CD4-positive, alpha-beta T cell treated with Interleukin-17A for 4 hours (primary cell): Measurements from ENCODE around the gene THYN1.

Experiments used
- DNase-seq: peaks from one replicate; pipeline ENCODE4 v3.0.0-alpha.2; 2020; ENCODE audit warnings: mixed read lengths

The THYN1 gene

GRCh38 chr11:134207538-134208239 lies 45.5 kb downstream of the THYN1 start:
- DNase-seq, result peak; percentile 71

- no peak for DNase-seq
These were observed 47.0 kb downstream of the THYN1 start for GRCh38 chr11:134206185-134206584.

- DNase-seq, result no peak
These were observed 47.4 kb downstream of the THYN1 start for GRCh38 chr11:134205729-134206128.

- DNase-seq, result no peak
These were observed 50.5 kb downstream of the THYN1 start for GRCh38 chr11:134202661-134203060.

GRCh38 chr11:134200688-134201087 lies 52.5 kb downstream of the THYN1 start:
- DNase-seq, result no peak

GRCh38 chr11:134199531-134199930 lies 53.6 kb downstream of the THYN1 start:
- DNase-seq, result no peak
